ENCODE measurements around the gene GNG7. TPM values are rescaled to one million over a fixed set of nuclear protein-coding genes. Genes with fewer than 3 reads are reported as not detected.

Gene GNG7
- total RNA-seq, 1 experiment from 2014 or later: 1.1 TPM

- Histone ChIP-seq H3K4me1 (ENCODE audit: insufficient read depth, low read length) (peaks cover 8% of the 10 kb centered on the region), H4K20me1 (ENCODE audit: low read length) (no peaks in the 10 kb centered on the region), H3K4me3 (ENCODE audit: low read length) (no peak overlapping the region), H3K9ac (ENCODE audit: low read length) (no peak overlapping the region), H3K27ac (ENCODE audit: low read length) (no peak overlapping the region), H3F3A (ENCODE audit: low read length, unreplicated experiment) (no peaks in the 10 kb centered on the region), H2AFZ (ENCODE audit: low read length) (peak overlapping the region; percentile 58; the same call in 1 of the 2 replicates), H3K9me3 (ENCODE audit: low read length) (no peaks in the 10 kb centered on the region), H3K36me3 (ENCODE audit: low read depth, low read length) (no peaks in the 10 kb centered on the region; the same call in 1 of the 2 replicates), H3K4me2 (ENCODE audit: low read length) (peak overlapping the region; percentile 62), H3K27me3 (ENCODE audit: low read length) (no peaks in the 10 kb centered on the region), H3K79me2 (ENCODE audit: low read length) (no peaks in the 10 kb centered on the region), H3K9me2 (replicated peaks; ENCODE audit: low read length) (no peaks in the 10 kb centered on the region)
- POLR2A ChIA-PET (ENCODE audit: unreplicated experiment): no interaction called here
- CTCF ChIA-PET: interaction anchor here (1.0 kb wide), 1 partner anchor 23 kb away, joined by 3 read pairs; no protein-coding TSS in a partner anchor
- TF ChIP-seq EZH2phosphoT487 (IDR thresholded peaks at IDR 0.05; ENCODE audit: borderline replicate concordance, low read length) (no peak), CTCF (conservative IDR thresholded peaks at IDR 0.05; ENCODE audit: low read depth, low read length) (peak; percentile 79), EZH2 (IDR thresholded peaks at IDR 0.05; ENCODE audit: low read length, unreplicated experiment) (no peak)
- no TSS peak for BruUV-seq (replicated peaks)
- ATAC-seq: peak; percentile 56
- DNase-seq: peak; percentile 53
- intact Hi-C loops (cut with micrococcal nuclease): no loop called here
Measured at GRCh38 chr19:2613507-2614295, 88.8 kb downstream of the GNG7 start.

- no peaks in the 10 kb centered on the region; the same call in 1 of the 2 replicates for H3K36me3 ChIP-seq (ENCODE audit: low read depth, low read length)
- H3K27ac ChIP-seq (ENCODE audit: low read length): no peak overlapping the region
- H3K4me3 ChIP-seq (ENCODE audit: low read length): no peak overlapping the region
- ATAC-seq (no peak), DNase-seq (no peak)
- no peaks in the 10 kb centered on the region for H3K4me1 ChIP-seq (ENCODE audit: insufficient read depth, low read length)
- TF ChIP-seq EZH2 (IDR thresholded peaks at IDR 0.05; ENCODE audit: low read length, unreplicated experiment) (no peak), EZH2phosphoT487 (IDR thresholded peaks at IDR 0.05; ENCODE audit: borderline replicate concordance, low read length) (no peak), CTCF (conservative IDR thresholded peaks at IDR 0.05; ENCODE audit: low read depth, low read length) (no peak)
- H3K9me3 ChIP-seq (ENCODE audit: low read length): no peaks in the 10 kb centered on the region
- H3K9me2 ChIP-seq (replicated peaks; ENCODE audit: low read length): no peaks in the 10 kb centered on the region
- no peak overlapping the region for H2AFZ ChIP-seq (ENCODE audit: low read length)
- intact Hi-C loops (cut with micrococcal nuclease): no loop called here
- CTCF ChIA-PET: interaction anchor here (0.6 to 0.7 kb wide), 5 partner anchors 15 to 173 kb away, joined by 4 to 6 read pairs (median 4); partner anchors contain the start of gene THOP1
- no peaks in the 10 kb centered on the region for H4K20me1 ChIP-seq (ENCODE audit: low read length)
- no peak overlapping the region for H3K9ac ChIP-seq (ENCODE audit: low read length)
- POLR2A ChIA-PET (ENCODE audit: unreplicated experiment): no interaction called here
- no peaks in the 10 kb centered on the region for H3F3A ChIP-seq (ENCODE audit: low read length, unreplicated experiment)
- no TSS peak for BruUV-seq (replicated peaks)
- no peaks in the 10 kb centered on the region for H3K79me2 ChIP-seq (ENCODE audit: low read length)
- H3K27me3 ChIP-seq (ENCODE audit: low read length): no peaks in the 10 kb centered on the region
- H3K4me2 ChIP-seq (ENCODE audit: low read length): no peak overlapping the region
Measured at GRCh38 chr19:2612619-2613249, 89.8 kb downstream of the GNG7 start.
